HAP-1 (cell line): Measurements from ENCODE around the gene SNAPIN.

ENCODE experiments used
- DNase-seq, 2 experiments: peaks; one replicate each; pipeline ENCODE4 v3.0.0-alpha.2; 2016 to 2020; ENCODE audit warnings: low spot score in 2 of 2
- H3K27me3 ChIP-seq: fragments of 250-450 bp; sonication (Bioruptor Pico); 2 replicates; pipeline ENCODE4 v1.5.1; 2020; ENCODE audit warnings: low read depth, mild to moderate bottlenecking, moderate library complexity
- H3K36me3 ChIP-seq: fragments of 250-450 bp; sonication (Bioruptor Pico); replicated peaks from 2 replicates; pipeline ENCODE4 v1.5.1; 2020; ENCODE audit warnings: mild to moderate bottlenecking
- H3K4me1 ChIP-seq: fragments of 250-450 bp; sonication (Bioruptor Pico); 2 replicates; pipeline ENCODE4 v1.5.1; 2020; ENCODE audit warnings: mild to moderate bottlenecking
- H3K4me3 ChIP-seq: fragments of 250-450 bp; sonication (Bioruptor Pico); 2 replicates; pipeline ENCODE4 v1.5.1; 2020; ENCODE audit warnings: mild to moderate bottlenecking, moderate library complexity
- H3K9me3 ChIP-seq: fragments of 250-450 bp; sonication (Bioruptor Pico); 2 replicates; pipeline ENCODE4 v1.5.1; 2020; ENCODE audit warnings: mild to moderate bottlenecking, moderate library complexity
- in situ Hi-C: fragments of 300-500 bp; cut with MboI; formaldehyde crosslinking; loops from 3 replicates; pipeline ENCODE4 v1.14.3; 2020; ENCODE audit warnings: low sequenced_read_pairs, inconsistent platforms, mixed read lengths

Gene SNAPIN

GRCh38 chr1:153683854-153684253 is 25.4 kb downstream of the SNAPIN start:
- no peaks in the 10 kb centered on the region; the same call in 1 of the 2 replicates for H3K27me3 ChIP-seq
- in situ Hi-C loops = no loop called here

GRCh38 chr1:153684892-153685291 is 26.4 kb downstream of the SNAPIN start:
- H3K4me3 ChIP-seq = no peak overlapping the region
- H3K4me1 ChIP-seq = no peaks in the 10 kb centered on the region
- no peaks in the 10 kb centered on the region for H3K9me3 ChIP-seq
- no peak for DNase-seq
- in situ Hi-C loops = no loop called here
- H3K27me3 ChIP-seq = no peaks in the 10 kb centered on the region; the same call in 1 of the 2 replicates
- no peaks in the 10 kb centered on the region for H3K36me3 ChIP-seq

More at GRCh38 chr1:153683854-153684253, 25.4 kb downstream of the SNAPIN start:
- no peak overlapping the region for H3K4me3 ChIP-seq
- no peaks in the 10 kb centered on the region for H3K36me3 ChIP-seq
- no peak for DNase-seq
- H3K9me3 ChIP-seq = no peaks in the 10 kb centered on the region
- no peaks in the 10 kb centered on the region for H3K4me1 ChIP-seq

GRCh38 chr1:153685544-153686340 is 27.2 kb downstream of the SNAPIN start:
- no peak for DNase-seq
- Histone ChIP-seq H3K27me3 (no peaks in the 10 kb centered on the region; the same call in 1 of the 2 replicates), H3K4me1 (no peaks in the 10 kb centered on the region), H3K9me3 (no peaks in the 10 kb centered on the region), H3K4me3 (no peak overlapping the region), H3K36me3 (no peaks in the 10 kb centered on the region)
- in situ Hi-C loops = no loop called here

GRCh38 chr1:153687346-153688125 is 29.0 kb downstream of the SNAPIN start:
- in situ Hi-C loops = no loop called here
- Histone ChIP-seq H3K27me3 (no peaks in the 10 kb centered on the region), H3K4me1 (no peaks in the 10 kb centered on the region), H3K9me3 (no peaks in the 10 kb centered on the region), H3K4me3 (no peak overlapping the region), H3K36me3 (no peaks in the 10 kb centered on the region)
- DNase-seq = no peak

- Histone ChIP-seq H3K27me3 (no peaks in the 10 kb centered on the region), H3K4me1 (no peaks in the 10 kb centered on the region), H3K9me3 (no peaks in the 10 kb centered on the region), H3K36me3 (no peaks in the 10 kb centered on the region), H3K4me3 (no peak overlapping the region)
- no peak for DNase-seq
- in situ Hi-C loops = no loop called here
Measured at GRCh38 chr1:153688276-153688675, 29.8 kb downstream of the SNAPIN start.

GRCh38 chr1:153688736-153689328 is 30.3 kb downstream of the SNAPIN start:
- Histone ChIP-seq H3K36me3 (no peaks in the 10 kb centered on the region), H3K9me3 (no peaks in the 10 kb centered on the region), H3K4me3 (no peak overlapping the region), H3K27me3 (no peaks in the 10 kb centered on the region), H3K4me1 (no peaks in the 10 kb centered on the region)
- DNase-seq = no peak
- in situ Hi-C loops = no loop called here

- in situ Hi-C loops = no loop called here
- peaks cover 17% of the 10 kb centered on the region for H3K4me1 ChIP-seq
- no peaks in the 10 kb centered on the region for H3K36me3 ChIP-seq
- no peaks in the 10 kb centered on the region for H3K27me3 ChIP-seq
- H3K9me3 ChIP-seq = no peaks in the 10 kb centered on the region
- no peak overlapping the region for H3K4me3 ChIP-seq
- DNase-seq = no peak
Measured at GRCh38 chr1:153693466-153693865, 35.0 kb downstream of the SNAPIN start.

GRCh38 chr1:153696741-153697140 is 38.2 kb downstream of the SNAPIN start:
- H3K27me3 ChIP-seq = no peaks in the 10 kb centered on the region
- no peak for DNase-seq
- H3K4me3 ChIP-seq = no peak overlapping the region
- in situ Hi-C loops = no loop called here
- H3K9me3 ChIP-seq = no peaks in the 10 kb centered on the region
- H3K4me1 ChIP-seq = peaks cover 19% of the 10 kb centered on the region
- H3K36me3 ChIP-seq = no peaks in the 10 kb centered on the region

GRCh38 chr1:153697191-153698019 is 38.9 kb downstream of the SNAPIN start:
- in situ Hi-C loops = no loop called here
- Histone ChIP-seq H3K36me3 (no peaks in the 10 kb centered on the region), H3K27me3 (no peaks in the 10 kb centered on the region), H3K4me3 (no peak overlapping the region), H3K4me1 (peaks cover 19% of the 10 kb centered on the region), H3K9me3 (no peaks in the 10 kb centered on the region)
- DNase-seq = peak in 1 of 2 experiments; percentile 55

GRCh38 chr1:153698020-153698922 is 39.8 kb downstream of the SNAPIN start:
- H3K36me3 ChIP-seq = no peaks in the 10 kb centered on the region
- no peak overlapping the region for H3K4me3 ChIP-seq
- H3K27me3 ChIP-seq = no peaks in the 10 kb centered on the region
- in situ Hi-C loops = no loop called here
- no peaks in the 10 kb centered on the region for H3K9me3 ChIP-seq
- peak; percentile 54 to 75 for DNase-seq
- peaks cover 19% of the 10 kb centered on the region for H3K4me1 ChIP-seq

- Histone ChIP-seq H3K4me1 (peaks cover 19% of the 10 kb centered on the region), H3K4me3 (no peak overlapping the region), H3K36me3 (no peaks in the 10 kb centered on the region), H3K9me3 (no peaks in the 10 kb centered on the region), H3K27me3 (no peaks in the 10 kb centered on the region)
- in situ Hi-C loops = no loop called here
- DNase-seq = no peak
Measured at GRCh38 chr1:153698923-153699714, 40.6 kb downstream of the SNAPIN start.

- DNase-seq = no peak
- in situ Hi-C loops = no loop called here
Measured at GRCh38 chr1:153699768-153700167, 41.3 kb downstream of the SNAPIN start.

More at GRCh38 chr1:153699768-153700167, 41.3 kb downstream of the SNAPIN start:
- Histone ChIP-seq H3K4me1 (peaks cover 19% of the 10 kb centered on the region), H3K36me3 (no peaks in the 10 kb centered on the region), H3K4me3 (no peak overlapping the region), H3K27me3 (no peaks in the 10 kb centered on the region), H3K9me3 (no peaks in the 10 kb centered on the region)
